DMS153 treated with DMSO at 0.1 percent for 48 hours (cell line): Measurements from ENCODE around the gene EIF4G1.
A peak's percentile ranks its signal among the peaks of the same experiment; 100 is the strongest.

ENCODE experiments used
- DNase-seq: peaks from one replicate; lab custom pipeline; 2025; ENCODE audit not compliant: unreplicated experiment; lab: John Stamatoyannopoulos, UW

The EIF4G1 gene

DNA sequence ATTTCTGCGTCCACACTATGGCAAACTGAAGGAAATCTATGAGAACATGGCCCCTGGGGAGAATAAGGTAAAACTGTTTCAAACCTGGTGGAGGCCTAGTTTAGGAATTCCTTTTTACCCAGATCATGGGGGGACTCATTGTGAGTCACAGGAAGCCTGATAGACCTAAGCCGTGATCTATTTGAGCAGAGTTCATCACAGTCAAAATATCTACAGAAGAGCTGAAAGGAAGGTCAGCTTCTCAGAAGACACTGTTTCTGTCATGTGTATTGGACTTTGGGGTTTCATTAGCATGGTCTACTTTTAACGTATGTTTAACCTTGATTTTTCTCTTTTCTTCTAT lies 14.1 kb upstream of the EIF4G1 start:
- no peak for DNase-seq

DNA sequence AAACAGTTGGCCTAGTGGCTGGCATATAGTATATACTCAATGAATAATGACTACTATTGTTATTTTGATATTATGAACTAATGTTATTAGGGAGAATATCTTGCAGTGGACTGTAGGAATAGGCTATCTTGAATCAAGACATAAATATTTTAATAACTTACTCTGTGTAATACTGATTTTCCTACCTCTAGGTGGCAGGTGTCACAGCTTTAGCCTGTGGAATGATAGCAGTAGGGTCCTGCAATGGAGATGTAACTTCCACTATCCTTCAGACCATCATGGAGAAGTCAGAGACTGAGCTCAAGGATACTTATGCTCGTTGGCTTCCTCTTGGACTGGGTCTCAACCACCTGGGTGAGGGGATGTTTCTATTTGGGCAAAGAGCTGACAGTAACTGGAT lies 8.8 kb upstream of the EIF4G1 start:
- DNase-seq: no peak

DNA sequence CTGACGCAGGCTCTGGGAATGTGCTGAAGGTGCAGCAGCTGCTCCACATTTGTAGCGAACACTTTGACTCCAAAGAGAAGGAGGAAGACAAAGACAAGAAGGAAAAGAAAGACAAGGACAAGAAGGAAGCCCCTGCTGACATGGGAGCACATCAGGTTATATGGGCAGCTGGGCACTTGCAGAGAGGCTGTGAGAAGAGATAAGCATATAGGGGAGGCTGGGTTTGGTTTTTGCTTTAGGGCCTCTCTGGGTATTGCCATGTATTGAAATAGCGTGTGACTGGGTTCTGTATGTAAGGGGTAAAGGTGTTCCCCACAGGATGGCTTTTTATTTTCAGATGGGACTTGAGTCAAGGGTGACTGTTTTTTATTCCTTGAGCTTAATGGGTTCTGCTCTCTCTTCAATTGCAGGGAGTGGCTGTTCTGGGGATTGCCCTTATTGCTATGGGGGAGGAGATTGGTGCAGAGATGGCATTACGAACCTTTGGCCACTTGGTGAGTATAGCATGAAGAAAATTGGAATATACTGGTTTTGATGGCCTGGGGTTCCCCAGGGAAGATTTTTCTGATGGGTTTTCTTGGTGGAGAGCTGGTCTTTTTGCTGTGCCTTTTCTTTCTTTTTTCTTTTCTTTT lies 7.9 kb upstream of the EIF4G1 start:
- no peak for DNase-seq

DNA sequence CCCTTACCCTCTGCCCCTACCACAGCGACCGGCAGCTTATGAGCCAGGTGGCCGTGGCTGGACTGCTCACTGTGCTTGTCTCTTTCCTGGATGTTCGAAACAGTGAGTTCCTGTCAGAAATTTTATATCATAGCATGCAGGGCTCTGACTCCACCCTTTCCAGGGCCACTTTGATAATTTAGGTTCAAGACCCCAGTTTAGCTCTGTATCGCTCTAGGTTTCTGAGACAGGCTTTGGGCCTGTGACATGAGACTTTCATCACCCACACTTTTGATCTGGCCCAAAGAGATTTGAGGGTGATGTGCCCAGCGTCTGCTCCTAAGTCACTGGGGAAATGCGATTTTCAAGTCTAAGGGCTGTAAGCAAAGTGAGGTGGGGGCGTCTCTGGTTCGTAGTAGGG lies 6.5 kb upstream of the EIF4G1 start:
- DNase-seq: no peak

DNA sequence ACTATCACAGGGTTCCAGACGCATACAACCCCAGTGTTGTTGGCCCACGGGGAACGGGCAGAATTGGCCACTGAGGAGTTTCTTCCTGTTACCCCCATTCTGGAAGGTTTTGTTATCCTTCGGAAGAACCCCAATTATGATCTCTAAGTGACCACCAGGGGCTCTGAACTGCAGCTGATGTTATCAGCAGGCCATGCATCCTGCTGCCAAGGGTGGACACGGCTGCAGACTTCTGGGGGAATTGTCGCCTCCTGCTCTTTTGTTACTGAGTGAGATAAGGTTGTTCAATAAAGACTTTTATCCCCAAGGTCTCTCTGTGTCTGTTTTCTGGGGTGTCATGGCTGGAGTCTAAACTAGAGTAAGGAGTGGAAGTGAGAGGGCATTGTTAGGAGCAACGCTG lies 5.7 kb upstream of the EIF4G1 start:
- DNase-seq: no peak

DNA sequence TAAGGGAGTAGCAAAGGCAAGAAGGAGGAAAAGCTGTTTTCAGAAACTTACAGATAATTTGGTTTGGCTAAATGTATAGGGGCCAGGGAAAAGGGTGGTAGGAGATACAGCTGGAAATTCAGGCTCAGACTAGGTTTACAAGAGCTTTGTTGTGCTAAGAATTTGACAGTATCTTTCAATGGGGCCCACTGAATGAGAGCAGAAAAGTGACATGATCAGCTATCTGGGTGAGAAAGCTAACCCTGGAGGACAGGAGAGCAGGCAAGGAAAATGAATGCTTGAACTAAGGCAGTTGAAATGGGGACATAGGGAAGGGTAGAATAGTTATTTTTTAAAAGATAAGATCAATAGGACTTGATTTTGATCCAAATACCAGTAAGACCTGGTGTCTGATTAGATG lies 2.8 kb upstream of the EIF4G1 start:
- DNase-seq: no peak

DNA sequence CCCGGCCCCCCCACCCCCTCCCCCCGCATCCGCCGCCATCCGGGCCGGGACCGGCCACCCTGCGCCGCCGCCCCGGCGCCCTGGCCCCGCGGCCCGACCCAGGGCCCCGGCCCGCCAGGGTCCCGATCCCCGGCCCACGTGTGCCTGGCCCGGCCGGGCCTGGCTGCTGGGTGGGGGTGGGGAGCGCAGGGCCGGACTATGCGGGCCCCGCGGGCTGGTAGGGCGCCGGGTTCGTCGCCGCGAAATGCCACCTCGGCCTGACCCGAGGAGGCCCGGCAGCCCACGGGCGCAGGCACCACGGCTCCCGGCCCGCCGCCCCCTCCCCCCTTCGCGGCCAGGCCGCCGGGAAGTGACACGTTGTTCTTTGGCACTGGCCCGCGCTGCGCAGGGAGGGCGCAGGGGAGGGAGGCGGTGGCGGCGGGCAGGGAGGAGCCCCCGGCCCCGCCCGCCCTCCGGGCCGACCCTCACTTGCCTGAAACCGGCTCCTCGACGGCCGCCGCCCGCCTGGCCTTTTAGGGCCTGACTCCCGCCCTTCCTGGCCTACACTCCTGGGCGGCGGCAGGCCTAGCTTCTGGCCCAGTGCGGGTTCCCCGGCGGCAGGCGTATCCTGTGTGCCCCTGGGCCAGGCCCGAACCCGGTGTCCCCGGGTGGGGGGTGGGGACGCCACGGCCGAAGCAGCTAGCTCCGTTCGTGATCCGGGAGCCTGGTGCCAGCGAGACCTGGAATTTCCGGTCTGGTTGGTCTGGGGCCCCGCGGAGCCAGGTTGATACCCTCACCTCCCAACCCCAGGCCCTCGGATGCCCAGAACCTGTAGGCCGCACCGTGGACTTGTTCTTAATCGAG lies 515 bp downstream of the EIF4G1 start:
- no peak for DNase-seq

DNA sequence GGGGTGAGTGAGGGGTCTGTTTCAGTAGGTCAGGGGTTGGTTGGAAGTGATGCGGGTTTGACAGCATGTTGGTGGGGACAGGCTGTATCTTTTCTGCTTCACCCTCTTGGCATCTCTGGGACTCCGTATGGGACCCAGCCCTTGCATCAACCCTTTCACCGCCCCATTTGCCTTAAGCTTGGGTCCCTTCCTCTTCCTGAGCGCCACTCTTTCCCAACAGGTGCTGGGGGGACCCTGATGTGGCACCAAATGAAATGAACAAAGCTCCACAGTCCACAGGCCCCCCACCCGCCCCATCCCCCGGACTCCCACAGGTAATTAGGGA lies 1.1 kb downstream of the EIF4G1 start:
- DNase-seq: no peak

DNA sequence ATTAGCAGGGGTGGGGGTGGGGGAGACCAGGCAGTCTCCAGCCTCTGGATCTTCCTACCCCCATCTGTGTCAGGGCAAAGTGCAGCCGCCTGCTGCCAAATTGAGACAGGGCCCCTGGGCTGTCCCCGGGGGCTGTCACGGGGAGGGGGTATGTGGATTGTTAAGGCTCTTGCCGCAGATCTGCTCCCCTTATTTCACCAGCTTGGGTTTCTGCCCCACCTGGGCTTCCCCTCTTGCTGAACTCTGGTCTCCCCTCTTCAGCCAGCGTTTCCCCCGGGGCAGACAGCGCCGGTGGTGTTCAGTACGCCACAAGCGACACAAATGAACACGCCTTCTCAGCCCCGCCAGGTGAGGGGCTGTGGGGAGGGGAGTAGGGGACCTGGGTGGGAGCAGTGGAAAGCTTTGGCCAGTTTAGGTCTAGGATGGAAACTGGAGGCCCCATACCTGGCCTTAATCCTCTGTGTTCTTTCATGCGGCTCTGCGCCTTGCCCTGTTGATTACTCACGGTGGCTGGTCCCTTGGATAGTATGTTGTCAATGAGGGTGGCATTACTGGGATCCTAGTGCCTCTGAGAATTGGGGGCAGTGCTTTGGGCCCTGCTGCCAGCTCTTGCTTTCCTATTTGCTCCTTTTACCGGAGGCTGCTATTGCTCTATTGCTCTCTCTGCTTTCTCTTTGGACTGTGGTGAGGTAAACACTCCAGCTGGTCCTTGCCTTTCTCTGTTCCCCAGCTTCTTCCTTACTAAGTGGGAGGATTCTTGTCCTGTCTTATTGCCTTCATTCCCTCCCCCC lies 1.7 kb downstream of the EIF4G1 start:
- no peak for DNase-seq

DNA sequence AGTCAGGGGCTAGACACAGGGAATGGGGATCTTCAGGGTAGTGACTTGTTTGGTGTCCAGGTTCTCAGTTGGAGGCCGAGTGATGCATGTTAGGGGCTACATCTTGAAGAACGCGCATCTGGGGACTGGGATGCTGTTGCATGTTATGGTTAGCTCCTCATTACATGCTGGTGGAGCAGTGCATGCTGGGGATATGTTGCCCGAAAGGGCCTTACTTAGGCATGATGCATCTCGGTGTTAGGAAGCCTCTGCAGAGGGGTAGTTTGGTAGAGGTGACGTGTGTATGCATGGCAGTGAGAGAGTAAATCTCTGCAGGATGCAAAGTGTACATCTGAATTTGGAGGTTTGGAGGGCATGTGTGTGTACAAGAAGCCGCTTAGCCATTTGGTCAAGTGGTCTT lies 2.4 kb downstream of the EIF4G1 start:
- DNase-seq: no peak

DNA sequence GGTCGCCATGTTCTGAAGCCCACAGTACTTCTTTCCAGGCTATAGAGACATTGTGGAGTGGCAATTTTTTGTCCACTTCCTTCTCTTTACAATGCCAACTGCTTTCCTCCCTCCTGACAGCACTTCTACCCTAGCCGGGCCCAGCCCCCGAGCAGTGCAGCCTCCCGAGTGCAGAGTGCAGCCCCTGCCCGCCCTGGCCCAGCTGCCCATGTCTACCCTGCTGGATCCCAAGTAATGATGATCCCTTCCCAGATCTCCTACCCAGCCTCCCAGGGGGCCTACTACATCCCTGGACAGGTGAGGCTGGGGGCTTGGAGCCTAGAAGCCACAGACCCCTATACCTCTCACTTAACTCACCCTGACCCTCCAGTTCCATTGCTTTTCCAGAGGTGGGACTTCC lies 2.8 kb downstream of the EIF4G1 start:
- DNase-seq: no peak

DNA sequence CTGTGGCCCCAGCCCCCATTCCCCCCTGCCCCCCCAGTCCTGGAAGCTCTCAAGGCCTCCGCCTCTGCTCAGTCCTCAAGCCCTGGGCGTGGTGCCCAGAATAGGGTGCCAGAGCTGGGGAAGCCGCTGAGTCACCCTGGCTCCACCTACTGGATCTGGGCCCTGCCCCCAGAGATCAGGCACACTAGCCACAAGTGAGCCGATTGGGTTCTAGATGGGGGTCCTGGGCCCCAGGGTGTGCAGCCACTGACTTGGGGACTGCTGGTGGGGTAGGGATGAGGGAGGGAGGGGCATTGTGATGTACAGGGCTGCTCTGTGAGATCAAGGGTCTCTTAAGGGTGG lies 5.7 kb downstream of the EIF4G1 start:
- DNase-seq: peak; percentile 73

DNA sequence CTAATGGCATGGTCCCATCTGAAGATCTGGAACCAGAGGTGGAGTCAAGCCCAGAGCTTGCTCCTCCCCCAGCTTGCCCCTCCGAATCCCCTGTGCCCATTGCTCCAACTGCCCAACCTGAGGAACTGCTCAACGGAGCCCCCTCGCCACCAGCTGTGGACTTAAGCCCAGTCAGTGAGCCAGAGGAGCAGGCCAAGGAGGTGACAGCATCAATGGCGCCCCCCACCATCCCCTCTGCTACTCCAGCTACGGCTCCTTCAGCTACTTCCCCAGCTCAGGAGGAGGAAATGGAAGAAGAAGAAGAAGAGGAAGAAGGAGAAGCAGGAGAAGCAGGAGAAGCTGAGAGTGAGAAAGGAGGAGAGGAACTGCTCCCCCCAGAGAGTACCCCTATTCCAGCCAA lies 7.3 kb downstream of the EIF4G1 start:
- no peak for DNase-seq

DNA sequence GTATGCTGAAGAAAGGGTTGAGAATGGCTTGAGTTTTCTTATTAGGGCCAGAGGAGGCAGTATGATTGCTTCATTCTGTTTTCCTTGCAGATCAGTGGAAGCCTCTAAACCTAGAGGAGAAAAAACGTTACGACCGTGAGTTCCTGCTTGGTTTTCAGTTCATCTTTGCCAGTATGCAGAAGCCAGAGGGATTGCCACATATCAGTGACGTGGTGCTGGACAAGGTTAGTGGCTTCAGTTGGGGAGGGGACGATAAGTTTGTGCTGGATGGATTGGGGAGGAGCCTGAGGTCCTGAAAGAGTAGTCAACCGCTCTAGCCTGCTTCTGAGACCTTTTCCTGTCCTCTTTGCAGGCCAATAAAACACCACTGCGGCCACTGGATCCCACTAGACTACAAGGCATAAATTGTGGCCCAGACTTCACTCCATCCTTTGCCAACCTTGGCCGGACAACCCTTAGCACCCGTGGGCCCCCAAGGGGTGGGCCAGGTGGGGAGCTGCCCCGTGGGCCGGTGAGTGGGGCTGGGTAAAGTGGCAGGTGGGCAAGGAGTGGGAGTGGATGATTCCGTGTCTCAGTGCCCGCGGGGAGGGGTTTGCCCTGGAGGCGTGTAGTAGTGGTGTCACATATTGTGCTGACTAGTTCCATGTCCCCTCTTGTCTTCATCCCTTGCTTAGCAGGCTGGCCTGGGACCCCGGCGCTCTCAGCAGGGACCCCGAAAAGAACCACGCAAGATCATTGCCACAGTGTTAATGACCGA lies 8.5 kb downstream of the EIF4G1 start:
- DNase-seq: no peak

DNA sequence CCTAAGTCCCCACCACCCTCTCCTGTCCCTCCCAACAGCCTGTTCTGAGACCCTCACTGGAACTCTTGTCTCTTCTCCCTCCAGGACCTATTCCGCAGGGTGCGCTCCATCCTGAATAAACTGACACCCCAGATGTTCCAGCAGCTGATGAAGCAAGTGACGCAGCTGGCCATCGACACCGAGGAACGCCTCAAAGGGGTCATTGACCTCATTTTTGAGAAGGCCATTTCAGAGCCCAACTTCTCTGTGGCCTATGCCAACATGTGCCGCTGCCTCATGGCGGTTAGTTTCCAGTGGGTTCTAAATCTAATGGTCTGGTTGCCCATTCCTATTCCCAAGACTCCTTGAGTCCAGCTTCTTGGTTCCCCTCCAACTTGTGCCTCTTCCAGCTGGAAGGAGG lies 9.3 kb downstream of the EIF4G1 start:
- DNase-seq: no peak

DNA sequence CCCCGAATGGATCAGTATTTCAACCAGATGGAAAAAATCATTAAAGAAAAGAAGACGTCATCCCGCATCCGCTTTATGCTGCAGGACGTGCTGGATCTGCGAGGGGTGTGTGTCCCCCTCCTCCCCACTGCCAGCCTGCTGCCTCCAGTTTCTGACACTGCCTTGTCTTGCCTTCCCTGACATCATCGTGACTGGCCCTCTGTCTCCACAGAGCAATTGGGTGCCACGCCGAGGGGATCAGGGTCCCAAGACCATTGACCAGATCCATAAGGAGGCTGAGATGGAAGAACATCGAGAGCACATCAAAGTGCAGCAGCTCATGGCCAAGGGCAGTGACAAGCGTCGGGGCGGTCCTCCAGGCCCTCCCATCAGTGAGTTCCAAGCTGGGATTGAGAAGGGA lies 10.9 kb downstream of the EIF4G1 start:
- no peak for DNase-seq

DNA sequence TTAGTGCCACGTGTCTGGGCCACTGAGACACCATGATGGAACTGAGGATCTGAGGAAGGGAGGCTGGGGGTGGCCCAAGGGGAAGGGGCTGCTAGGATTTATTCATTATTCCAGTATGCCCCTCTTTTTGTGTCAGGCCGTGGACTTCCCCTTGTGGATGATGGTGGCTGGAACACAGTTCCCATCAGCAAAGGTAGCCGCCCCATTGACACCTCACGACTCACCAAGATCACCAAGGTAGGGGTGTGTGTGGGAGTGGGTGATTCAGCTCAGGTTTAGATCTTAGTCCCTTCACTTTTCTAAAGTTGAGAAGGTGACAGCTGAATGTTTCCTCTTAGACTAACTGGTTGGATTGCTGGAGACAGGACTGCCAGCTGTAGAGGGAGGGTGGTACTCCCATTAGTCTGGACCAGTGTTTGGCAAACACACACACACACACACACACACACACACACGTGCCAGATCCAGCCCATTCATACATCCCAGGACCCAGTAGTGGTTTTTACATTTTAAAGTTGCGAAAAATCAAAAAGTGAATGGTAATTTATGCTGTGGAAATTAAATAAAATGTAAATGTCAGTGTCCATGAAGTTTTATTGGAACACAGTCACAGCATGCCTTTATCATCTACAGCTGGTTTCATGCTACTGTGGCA lies 11.4 kb downstream of the EIF4G1 start:
- no peak for DNase-seq

DNA sequence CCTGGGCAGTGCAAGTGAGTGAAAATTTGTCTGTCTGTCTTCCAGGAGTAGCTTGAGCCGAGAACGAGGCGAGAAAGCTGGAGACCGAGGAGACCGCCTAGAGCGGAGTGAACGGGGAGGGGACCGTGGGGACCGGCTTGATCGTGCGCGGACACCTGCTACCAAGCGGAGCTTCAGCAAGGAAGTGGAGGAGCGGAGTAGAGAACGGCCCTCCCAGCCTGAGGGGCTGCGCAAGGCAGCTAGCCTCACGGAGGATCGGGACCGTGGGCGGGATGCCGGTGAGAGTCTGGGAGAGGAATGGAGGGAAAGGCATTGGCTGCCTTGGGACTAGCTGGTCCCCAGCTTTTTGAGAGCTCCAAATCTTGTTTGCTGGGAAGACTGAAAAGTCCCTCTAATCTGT lies 12.8 kb downstream of the EIF4G1 start:
- no peak for DNase-seq

DNA sequence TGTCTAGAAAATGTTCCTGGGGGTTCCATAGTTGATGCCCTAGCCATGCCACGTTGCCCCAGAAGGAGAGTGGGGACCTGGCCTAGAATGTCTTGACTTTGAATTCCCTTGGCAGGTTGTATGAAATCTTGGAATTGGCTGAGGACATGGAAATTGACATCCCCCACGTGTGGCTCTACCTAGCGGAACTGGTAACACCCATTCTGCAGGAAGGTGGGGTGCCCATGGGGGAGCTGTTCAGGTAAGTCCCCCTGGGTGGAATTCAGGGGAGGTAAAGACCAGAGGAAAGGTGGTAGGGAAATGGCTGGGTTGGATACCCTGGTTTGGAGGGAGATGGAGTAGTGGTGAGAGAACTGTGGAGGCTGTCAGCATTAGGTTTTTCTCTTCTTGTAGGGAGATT lies 14.1 kb downstream of the EIF4G1 start:
- no peak for DNase-seq

DNA sequence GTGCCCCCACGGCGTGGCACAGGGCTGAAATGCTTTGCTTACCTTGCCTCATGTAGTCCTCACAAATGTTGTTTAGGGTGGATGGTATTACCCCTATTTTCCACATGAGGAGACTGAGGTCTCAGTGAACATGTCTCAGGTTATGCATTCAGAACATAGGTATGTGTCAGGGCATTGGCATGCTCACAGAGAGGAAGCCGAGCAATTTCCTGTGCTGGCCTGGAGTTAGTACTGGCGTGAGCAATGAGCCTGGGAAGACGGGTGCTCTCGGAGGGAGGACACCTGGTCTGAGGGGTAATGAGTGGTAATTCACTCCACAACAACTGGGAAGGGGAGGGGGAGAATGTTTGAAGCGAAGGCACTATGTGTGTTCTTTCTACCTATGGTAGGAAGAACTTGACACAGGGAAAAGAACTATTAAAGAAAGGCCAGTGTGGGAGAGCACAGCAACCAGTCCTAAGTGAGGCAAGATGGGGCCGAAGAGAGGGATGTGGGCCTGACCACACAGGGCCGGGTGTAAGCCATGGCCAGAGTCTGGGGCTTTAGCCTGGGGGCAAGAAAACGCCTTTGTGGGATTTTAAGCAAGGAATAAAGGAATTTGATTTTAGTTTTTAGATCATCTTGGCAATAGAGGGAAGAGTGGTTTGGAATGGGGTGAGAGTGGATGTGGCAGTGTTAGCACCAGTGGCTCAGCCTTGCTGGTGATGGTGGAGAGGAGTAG lies 18.1 kb downstream of the EIF4G1 start:
- no peak for DNase-seq

DNA sequence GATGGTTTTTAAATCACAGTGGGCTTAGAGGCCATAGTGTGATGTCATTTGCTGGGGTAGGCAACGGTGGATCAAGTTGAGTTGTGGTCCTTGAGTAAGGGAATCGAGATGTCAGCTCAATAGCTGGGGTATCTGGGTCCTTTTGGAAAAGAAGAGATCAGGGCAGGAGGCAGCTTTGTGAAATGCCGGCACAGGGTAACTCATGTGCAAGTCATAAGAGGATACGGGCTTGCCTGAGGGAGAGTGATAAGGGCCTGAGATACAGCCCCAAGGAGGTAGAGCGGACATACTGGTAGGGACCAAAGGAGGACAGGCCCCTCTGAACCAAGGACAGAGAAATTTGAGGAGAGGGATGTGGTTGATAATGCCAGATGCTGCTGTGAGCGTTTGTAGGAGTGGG lies 18.8 kb downstream of the EIF4G1 start:
- DNase-seq: no peak
